Esophagus (tissue), 2 donors: ENCODE results near the gene PRSS58. TPM values are rescaled to one million over a fixed set of nuclear protein-coding genes. Genes with fewer than 3 reads are reported as not detected.

ENCODE experiments used
- H3K27ac ChIP-seq, 2 donors: one replicate each; pipeline ENCODE4 v1.5.1; 2013; ENCODE audit warnings: low read depth in 2 of 2, mild to moderate bottlenecking in 2 of 2, inconsistent platforms in 1 of 2, low read length in 1 of 2, moderate library complexity in 1 of 2
- H3K27me3 ChIP-seq, 2 donors: one replicate each; pipeline ENCODE4 v1.6.1; 2013; ENCODE audit warnings: low read length in 2 of 2, control low read depth in 1 of 2, mild to moderate bottlenecking in 1 of 2; ENCODE audit not compliant: insufficient read depth in 2 of 2, control insufficient read depth in 1 of 2
- H3K36me3 ChIP-seq, 2 donors: one replicate each; pipeline ENCODE4 v1.6.1; 2013; ENCODE audit warnings: low read length in 1 of 2; ENCODE audit not compliant: control insufficient read depth in 2 of 2, insufficient read depth in 2 of 2
- H3K4me1 ChIP-seq, 2 donors: one replicate each; pipeline ENCODE4 v1.6.1; 2013; ENCODE audit warnings: low read length in 1 of 2; ENCODE audit not compliant: control insufficient read depth in 2 of 2, insufficient read depth in 2 of 2
- H3K4me3 ChIP-seq, 2 donors: one replicate each; pipeline ENCODE4 v1.5.1; 2013; ENCODE audit warnings: low read length in 2 of 2, mild to moderate bottlenecking in 2 of 2, low read depth in 1 of 2, moderate library complexity in 1 of 2
- H3K9me3 ChIP-seq, 2 donors: one replicate each; pipeline ENCODE4 v1.6.1; 2013; ENCODE audit warnings: mild to moderate bottlenecking in 2 of 2, low read depth in 1 of 2, low read length in 1 of 2, moderate library complexity in 1 of 2; ENCODE audit not compliant: control insufficient read depth in 2 of 2, insufficient read depth in 1 of 2
- WGBS, 2 donors: extraction: QIAGEN DNeasy Blood & Tissue Kit; methylation state at CpG; one replicate each; pipeline ENCODE4 v1.1.7; 2013; 5-methylcytosine and 5-hydroxymethylcytosine counted together
- polyA plus RNA-seq, 2 donors: library from polyadenylated mRNA; stranded (reverse); fragments of 200-250 nt; gene quantifications; one replicate each; pipeline ENCODE4 v1.2.3, GENCODE V29; 2013
- donor health status: healthy with polysubstance abuse.
- donor health status: Bipolar disorder and iron deficiency.

Gene PRSS58
- polyA plus RNA-seq, 2 donors: not detected

DNA sequence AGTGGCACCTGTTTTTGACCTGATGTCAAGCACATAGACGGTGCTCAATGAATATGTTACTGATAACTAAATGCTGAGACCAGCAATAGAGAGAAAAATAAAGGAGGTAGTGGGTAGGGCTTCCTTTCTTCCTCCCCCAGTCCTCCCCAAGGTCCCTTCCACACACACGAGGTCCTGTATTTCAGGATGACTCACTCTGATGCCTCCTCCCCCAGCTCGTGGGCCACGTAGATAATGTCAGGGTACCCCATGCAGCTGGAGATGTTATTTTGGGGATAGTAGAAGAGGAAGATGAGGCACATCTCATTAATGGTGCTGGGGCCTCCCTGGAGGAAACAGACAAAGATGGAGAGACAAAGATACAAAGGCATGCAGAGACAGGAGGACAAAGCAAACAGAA is 17.3 kb downstream of the PRSS58 start:
- Histone ChIP-seq H3K9me3 (peaks cover 0 to 7% of the 10 kb centered on the region in 2 donors), H3K27ac (no peak overlapping the region), H3K27me3 (no peaks in the 10 kb centered on the region), H3K36me3 (no peaks in the 10 kb centered on the region), H3K4me3 (no peak overlapping the region), H3K4me1 (no peaks in the 10 kb centered on the region)
- 44 to 45% methylated on average over 4 of the region's 4 CpGs for WGBS, 2 donors

DNA sequence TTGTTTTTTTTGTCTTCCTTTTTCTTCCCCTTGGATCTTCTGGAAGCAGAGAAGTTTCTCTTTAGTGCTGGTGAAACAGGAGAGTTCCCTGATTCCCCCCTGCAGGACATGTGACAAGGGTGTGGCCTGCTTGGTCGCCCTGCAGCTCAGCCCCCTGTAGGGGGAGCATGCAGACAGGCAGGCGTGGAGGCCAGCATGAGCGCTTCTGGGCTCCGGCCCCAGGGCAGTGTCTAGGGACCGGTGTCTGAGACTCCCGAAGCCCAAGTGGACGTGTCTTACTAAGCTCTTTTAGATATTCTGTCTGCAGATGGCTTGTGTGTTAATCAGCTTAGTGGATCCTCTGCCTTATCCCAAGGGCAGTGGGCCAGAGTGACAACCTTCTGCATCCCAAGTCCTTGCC is 26.1 kb downstream of the PRSS58 start:
- WGBS, 2 donors: 28 to 48% methylated on average over 7 of the region's 7 CpGs
- no peak overlapping the region for H3K27ac ChIP-seq
- H3K4me1 ChIP-seq: no peaks in the 10 kb centered on the region
- H3K36me3 ChIP-seq: no peaks in the 10 kb centered on the region
- H3K4me3 ChIP-seq: no peak overlapping the region
- H3K9me3 ChIP-seq: no peaks in the 10 kb centered on the region
- H3K27me3 ChIP-seq: no peaks in the 10 kb centered on the region

- no peaks in the 10 kb centered on the region for H3K27me3 ChIP-seq
- 28 to 36% methylated on average over 1 of the region's 1 CpG for WGBS, 2 donors
- H3K4me1 ChIP-seq: no peaks in the 10 kb centered on the region
- H3K27ac ChIP-seq: no peak overlapping the region
- H3K36me3 ChIP-seq: no peaks in the 10 kb centered on the region
- H3K4me3 ChIP-seq: no peak overlapping the region
- no peaks in the 10 kb centered on the region for H3K9me3 ChIP-seq
Observed at GRCh38 chr7:142228537-142229104, 29.2 kb downstream of the PRSS58 start.

Other genes with a start within 250 kb of the PRSS58 start
- not detected for gene MGAM2, start 146.3 kb downstream of the PRSS58 start, polyA plus RNA-seq